GM12873 (cell line): ENCODE results near the gene RETSAT.

ENCODE experiments used
- CTCF ChIP-seq: IDR thresholded peaks from 2 replicates; pipeline ENCODE4 v1.5.1; 2012; ENCODE audit warnings: low read depth, mild to moderate bottlenecking, moderate library complexity, low read length, control low read depth; ENCODE audit not compliant: insufficient read depth; ENCODE audit errors: missing control alignments

The RETSAT gene

GRCh38 chr2:85397925-85398331 is 43.6 kb upstream of the RETSAT start:
- no peak for TF ChIP-seq CTCF

DNA sequence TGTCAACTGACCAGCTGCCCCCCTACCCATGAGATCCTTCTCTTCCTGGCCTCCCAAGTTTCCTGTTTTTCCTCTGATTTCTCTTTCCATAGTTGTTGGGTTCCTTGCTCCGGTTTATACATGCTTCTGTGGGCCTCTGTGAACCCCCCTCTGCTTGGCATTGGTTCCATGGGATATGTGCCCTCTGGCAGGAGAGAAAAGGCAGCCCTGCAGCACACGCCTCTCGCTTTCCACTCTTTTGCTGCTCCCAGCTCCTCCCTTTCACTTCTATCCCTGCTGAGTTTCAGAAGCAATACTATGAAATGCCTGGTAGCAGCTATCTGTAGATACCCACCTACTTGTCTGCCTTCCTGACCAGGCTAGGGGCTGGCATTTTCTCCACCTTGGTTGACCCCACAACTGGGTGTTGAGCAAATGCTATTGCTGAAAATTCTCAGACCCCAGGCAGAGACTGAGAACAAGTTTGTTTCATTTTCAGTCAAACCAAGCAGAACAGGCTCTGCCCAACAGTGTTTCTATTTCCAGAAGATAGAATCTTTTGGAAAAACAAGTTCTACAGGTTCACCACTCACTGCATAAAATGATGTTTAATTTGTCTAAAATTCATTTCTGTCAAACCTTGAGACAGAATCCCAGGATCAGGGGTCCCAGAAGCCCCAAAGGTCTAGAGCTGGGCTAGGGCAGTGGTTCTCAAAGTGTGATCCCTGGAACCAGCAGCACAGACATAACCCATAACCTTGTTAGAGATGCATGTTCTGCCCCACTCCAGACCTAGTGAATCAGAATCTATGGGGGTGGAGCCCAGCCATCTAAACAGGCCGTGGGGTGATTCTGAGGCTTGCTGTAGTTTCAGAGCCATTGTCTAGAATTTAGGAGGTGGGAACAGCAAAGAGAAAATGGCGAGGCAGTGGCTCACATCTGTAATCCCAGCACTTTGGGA is 42.5 kb upstream of the RETSAT start:
- TF ChIP-seq CTCF, result no peak

DNA sequence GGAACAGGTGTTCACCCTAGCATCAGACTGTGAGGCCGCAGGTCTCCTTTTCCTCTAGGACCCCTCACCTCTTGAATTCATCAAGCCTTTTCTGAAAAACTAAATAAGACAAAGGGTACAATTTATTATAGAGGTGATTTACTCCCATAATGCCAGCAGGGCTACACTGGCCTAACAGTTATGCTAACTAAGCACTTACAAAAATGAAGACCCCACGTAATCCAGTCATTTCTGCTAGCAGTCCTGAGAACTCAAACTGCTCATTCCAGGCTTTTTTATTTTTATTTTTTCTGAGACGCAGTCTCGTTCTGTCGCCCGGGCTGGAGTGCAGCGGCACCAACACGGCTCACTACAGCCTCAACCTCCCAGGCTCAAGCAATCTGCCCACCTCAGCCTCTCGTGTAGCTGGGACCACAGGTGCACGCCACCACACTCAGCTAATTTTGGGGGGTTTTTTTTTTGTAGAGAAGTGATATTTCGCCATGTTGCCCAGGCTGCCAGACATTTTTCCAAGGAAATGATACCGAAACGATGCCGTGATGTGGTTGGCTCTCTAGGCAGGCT is 41.7 kb upstream of the RETSAT start:
- no peak for TF ChIP-seq CTCF

DNA sequence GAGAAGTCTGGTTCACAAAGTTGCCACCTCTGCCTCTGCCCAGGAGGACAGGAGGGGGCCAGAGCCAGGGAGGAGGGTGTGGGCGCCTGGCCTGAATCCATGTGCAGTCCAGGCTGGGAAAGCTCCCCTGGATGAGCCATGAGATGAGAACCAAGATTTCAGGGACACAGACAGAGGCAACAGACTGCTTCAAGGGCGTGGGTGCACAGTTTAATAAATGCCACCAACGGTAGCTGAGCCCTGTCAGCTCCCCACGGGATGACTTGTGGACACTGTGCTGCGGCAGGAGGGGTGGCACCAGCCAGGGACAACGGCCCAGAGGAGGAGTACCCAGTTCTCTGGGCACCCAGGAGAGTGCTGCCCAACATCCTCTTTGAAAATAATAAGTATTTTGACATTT is 40.6 kb upstream of the RETSAT start:
- no peak for TF ChIP-seq CTCF

DNA sequence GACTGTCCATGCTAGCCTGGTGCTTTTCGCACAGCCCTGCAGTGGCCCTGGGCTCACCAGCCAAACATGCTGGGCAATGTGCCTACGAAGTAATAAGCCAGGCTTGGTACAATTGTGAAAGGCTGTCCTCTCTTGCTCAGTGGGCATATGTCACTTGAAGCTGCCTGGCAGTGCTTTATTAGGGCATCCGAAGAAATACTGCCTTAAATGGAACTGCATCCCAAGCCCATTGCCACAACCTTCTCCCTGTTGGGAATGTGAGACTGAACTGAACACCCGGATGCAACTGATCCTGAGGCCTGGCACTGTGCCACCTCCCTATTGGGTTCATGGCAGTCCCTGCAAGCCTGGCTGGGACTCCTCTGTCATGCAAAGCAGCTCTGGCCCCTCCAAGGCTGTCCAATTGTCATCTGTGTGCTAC is 39.9 kb upstream of the RETSAT start:
- TF ChIP-seq CTCF, result no peak

DNA sequence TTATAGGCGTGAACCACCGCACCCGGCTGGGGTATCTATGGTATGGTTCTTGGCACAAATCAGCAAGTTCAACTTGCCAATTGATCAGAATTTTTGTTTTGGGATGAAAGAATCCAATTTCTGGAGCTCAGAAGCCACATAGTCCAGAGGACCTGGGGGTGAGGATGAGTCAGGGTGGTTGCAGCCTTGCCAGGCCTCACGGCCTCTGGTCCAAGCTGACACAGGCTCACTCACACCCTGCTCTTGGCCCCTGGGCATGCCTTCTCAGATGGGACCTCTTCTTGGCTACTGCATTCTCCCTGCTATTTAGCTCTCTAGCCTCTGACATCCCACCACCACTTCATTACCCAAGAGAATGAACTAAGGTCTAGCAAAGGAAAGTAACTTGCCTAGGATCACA is 39.5 kb upstream of the RETSAT start:
- TF ChIP-seq CTCF, result no peak

DNA sequence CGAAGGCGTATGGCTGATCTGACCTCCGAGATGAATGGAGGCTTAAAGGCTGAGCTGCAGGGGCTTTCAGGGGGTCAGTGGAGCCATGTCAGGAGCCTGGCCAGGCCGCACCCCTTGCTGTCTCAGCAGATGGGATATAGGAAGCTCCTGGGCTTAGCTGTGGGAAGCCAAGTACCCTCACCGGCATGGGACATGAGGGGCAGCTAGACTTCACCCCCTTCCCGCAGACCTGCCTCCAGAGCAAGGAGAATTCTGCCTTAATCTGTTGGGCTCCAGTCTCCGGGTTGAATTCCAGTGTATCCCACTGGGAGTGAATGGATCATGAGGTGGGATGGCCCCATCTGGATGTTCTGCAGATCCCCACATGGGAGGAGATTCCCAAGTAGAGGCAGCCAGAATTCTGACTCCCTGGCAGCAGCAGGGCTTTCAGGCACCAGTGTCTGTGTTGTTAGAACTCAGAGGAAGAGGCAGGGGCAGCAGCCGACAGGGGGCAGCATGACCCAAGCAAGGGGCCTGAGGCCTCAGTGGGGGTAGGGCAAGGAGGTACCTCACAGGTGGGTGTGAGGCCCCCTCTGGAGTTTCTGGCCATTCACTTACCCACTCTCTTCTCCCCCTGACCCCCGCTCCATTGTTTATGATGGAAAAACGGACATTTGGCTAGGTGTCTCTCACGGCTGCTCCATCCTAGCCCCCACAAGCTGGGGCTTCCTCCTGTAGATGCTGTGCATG is 36.8 kb upstream of the RETSAT start:
- TF ChIP-seq CTCF, result peak; percentile 89
